ENCODE data around the gene ADIPOR1.
"Not testable (repeated sequence)": the region's sequence is repeated elsewhere in the genome, so short reads cannot be mapped to it uniquely, and the experiment has no call there.

ADIPOR1 gene

GRCh38 chr1:202968351-202968750 lies 10.2 kb upstream of the ADIPOR1 start:
- DNase-seq: no peak

- peak; percentile 22 for DNase-seq
Measured at GRCh38 chr1:202967684-202968281, 9.7 kb upstream of the ADIPOR1 start.

GRCh38 chr1:202966006-202966898 lies 8.1 kb upstream of the ADIPOR1 start:
- no peak for DNase-seq

- no peak for DNase-seq
Measured at GRCh38 chr1:202965422-202965821, 7.3 kb upstream of the ADIPOR1 start.

GRCh38 chr1:202964791-202965410 lies 6.8 kb upstream of the ADIPOR1 start:
- DNase-seq: no peak

GRCh38 chr1:202961220-202961880 lies 3.2 kb upstream of the ADIPOR1 start:
- DNase-seq: no peak

- DNase-seq: no peak
Measured at GRCh38 chr1:202959276-202959620, 1.1 kb upstream of the ADIPOR1 start.

- DNase-seq: no peak
Measured at GRCh38 chr1:202958544-202959275, 598 bp upstream of the ADIPOR1 start.

GRCh38 chr1:202956969-202957368 lies 1.1 kb downstream of the ADIPOR1 start:
- DNase-seq: no peak

- DNase-seq: no peak
Measured at GRCh38 chr1:202954057-202954745, 3.9 kb downstream of the ADIPOR1 start.

GRCh38 chr1:202953392-202953791 lies 4.7 kb downstream of the ADIPOR1 start:
- DNase-seq: no peak

- DNase-seq: no peak
Measured at GRCh38 chr1:202952818-202953217, 5.3 kb downstream of the ADIPOR1 start.

- no peak for DNase-seq
Measured at GRCh38 chr1:202952099-202952498, 6.0 kb downstream of the ADIPOR1 start.

GRCh38 chr1:202951437-202951836 lies 6.7 kb downstream of the ADIPOR1 start:
- no peak for DNase-seq

GRCh38 chr1:202945483-202945882 lies 12.6 kb downstream of the ADIPOR1 start:
- no peak for DNase-seq

- DNase-seq: no peak
Measured at GRCh38 chr1:202944438-202944921, 13.6 kb downstream of the ADIPOR1 start.

- DNase-seq: no peak
Measured at GRCh38 chr1:202942426-202942825, 15.7 kb downstream of the ADIPOR1 start.

GRCh38 chr1:202941372-202941771 lies 16.7 kb downstream of the ADIPOR1 start:
- DNase-seq: no peak

GRCh38 chr1:202940561-202940960 lies 17.6 kb downstream of the ADIPOR1 start:
- no peak for DNase-seq

- no peak for DNase-seq
Measured at GRCh38 chr1:202938287-202938925, 19.7 kb downstream of the ADIPOR1 start.

GRCh38 chr1:202936409-202936808 lies 21.7 kb downstream of the ADIPOR1 start:
- not testable (repeated sequence) for DNase-seq

All from activated CD4-positive, alpha-beta T cell treated with anti-CD3 and anti-CD28 coated beads for 48 hours (primary cell).